Fibroblast of lung (primary cell): Measurements from ENCODE around the gene ANGPT4.

ENCODE experiments used
- EZH2 ChIP-seq: IDR thresholded peaks from 2 replicates; pipeline ENCODE4 v1.5.1; 2012; ENCODE audit warnings: low read length, control low read depth, mild to moderate bottlenecking; ENCODE audit errors: missing control alignments
- TF ChIP-seq, protein P1 (sequence below), 2 donors: IDR thresholded peaks in 1 of 2; conservative IDR thresholded peaks in 1 of 2; 1 replicate in 1 of 2; 2 replicates in 1 of 2; pipeline ENCODE4 v1.5.1; 2011 to 2012; ENCODE audit warnings: low read length in 2 of 2, control low read depth in 1 of 2, inconsistent platforms in 1 of 2, low read depth in 1 of 2, mild to moderate bottlenecking in 1 of 2

DNA sequence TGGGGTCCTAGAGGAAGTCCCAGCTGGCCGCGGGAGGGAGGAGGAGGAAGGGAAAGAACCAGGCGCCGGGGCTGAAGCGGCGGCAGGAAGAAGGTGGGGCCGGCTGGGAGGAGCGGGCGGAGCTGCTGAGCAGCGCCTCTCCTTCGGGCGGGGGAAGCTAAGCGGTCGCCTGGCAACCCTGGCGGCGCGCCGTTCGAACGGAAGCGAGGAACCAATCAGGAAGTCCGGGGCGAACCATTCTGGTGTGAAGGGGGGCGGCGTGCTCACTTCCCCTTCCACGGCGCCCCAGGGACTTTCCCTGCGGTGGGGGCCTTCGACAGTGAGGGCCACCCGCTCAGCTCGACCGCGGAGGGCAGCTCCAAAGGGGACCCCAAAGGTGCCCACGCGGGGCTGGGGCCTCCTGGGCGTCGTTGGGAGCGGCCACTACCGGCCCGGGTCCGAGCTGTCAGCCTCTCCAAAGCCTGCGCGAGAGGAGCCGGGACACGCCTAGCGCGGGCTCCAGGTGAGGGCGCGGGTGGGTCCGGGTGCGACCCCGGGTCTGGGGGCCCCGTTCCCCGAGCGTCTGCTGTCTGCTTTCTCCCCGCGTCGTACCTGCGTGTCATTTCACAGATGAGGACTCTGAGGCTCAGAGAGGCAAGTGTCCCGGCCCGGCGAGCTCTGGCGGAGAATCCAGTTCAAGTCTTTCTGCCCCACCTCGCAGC, 82.5 kb downstream of the ANGPT4 start, which contains the start of gene FAM110A:
- TF ChIP-seq, protein P1, sequence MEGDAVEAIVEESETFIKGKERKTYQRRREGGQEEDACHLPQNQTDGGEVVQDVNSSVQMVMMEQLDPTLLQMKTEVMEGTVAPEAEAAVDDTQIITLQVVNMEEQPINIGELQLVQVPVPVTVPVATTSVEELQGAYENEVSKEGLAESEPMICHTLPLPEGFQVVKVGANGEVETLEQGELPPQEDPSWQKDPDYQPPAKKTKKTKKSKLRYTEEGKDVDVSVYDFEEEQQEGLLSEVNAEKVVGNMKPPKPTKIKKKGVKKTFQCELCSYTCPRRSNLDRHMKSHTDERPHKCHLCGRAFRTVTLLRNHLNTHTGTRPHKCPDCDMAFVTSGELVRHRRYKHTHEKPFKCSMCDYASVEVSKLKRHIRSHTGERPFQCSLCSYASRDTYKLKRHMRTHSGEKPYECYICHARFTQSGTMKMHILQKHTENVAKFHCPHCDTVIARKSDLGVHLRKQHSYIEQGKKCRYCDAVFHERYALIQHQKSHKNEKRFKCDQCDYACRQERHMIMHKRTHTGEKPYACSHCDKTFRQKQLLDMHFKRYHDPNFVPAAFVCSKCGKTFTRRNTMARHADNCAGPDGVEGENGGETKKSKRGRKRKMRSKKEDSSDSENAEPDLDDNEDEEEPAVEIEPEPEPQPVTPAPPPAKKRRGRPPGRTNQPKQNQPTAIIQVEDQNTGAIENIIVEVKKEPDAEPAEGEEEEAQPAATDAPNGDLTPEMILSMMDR (conservative IDR thresholded peaks at IDR 0.05 in 1 of 2, IDR thresholded peaks at IDR 0.05 in 1 of 2; ENCODE audit: low read depth in 1 of 2, low read length in 2 of 2) = no peak
- no peak for TF ChIP-seq EZH2
